Hematopoietic multipotent progenitor cell treated with erythropoietin and hydrocortisone succinate and interleukin-3 and kit ligand, for 8 days (in vitro differentiated cells): ENCODE measurements around the gene LRRC55.

ENCODE experiments used
- DNase-seq: peaks from one replicate; pipeline ENCODE4 v3.0.0-alpha.2; 2015

The LRRC55 gene

DNA sequence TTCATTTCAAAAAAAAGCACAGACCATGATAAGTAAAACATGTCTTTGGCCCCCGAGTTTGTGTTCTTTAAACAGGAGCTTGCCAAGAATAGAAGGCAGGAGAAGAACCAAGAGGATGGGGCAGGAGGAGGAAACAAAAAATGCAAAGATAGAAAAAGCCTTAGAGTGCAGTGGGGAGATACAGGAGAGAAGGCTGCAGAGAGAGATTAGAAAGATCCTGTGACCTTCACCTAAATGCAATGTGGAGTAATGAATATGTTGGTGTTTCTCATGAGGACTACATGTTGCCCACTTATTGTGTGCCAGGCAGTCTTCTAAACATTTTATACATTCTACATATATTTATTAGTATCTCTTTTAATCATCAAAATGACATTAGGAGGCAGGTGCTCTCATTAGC is 57.6 kb downstream of the LRRC55 start:
- DNase-seq = peak; percentile 51

DNA sequence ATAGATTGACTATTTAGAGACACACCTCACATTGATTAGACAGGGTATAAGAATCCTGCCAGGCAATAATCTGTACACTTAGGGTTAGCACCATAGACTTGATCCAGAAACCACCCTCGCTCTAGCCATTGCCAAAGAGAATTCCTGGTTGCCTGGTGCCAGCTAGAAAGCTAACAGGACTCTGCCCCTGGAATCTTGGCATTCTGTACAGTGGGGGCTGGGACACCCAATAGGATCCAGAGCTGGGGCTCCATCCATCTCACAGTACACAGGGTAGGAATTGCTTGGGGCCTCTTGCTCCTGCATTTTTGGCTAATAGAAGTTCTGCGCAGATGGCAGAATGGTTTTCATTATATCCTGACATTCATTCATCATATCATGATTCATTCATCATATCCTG is 58.3 kb downstream of the LRRC55 start:
- DNase-seq = no peak

DNA sequence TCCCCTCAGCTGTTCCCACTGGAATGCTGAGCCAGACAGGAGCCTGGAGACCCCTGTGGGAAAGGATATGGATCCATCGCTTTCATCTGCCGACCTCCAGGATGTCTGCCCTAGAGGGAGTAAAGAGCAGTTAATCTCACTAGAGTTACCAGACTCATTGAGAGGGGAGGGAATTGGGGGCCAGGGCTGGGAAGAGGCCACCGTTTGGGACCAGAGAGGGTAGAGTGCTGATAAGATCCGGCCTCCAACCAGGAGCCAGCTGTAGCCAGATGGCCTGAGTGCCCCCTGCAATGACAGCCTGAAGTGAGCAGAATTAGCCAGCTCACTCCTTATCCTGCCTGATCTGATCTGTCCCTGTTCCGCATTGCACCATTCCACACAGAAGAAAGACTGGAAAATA is 59.0 kb downstream of the LRRC55 start:
- DNase-seq = no peak
